Lower leg skin (tissue), 4 donors: Measurements from ENCODE around the gene UNC50. TPM values are rescaled to one million over a fixed set of nuclear protein-coding genes. Genes with fewer than 3 reads are reported as not detected.

ENCODE experiments used
- DNase-seq, 2 donors: peaks; one replicate each; pipeline ENCODE4 v3.0.0-alpha.2; 2019; ENCODE audit warnings: low spot score in 2 of 2
- H3K4me3 ChIP-seq: fragments of 200-600 bp; sonication (generic); 2 replicates; pipeline ENCODE4 v1.5.1; 2017; ENCODE audit warnings: mild to moderate bottlenecking, low read depth; ENCODE audit not compliant: poor library complexity, severe bottlenecking
- CTCF ChIP-seq, 3 donors: fragments of 450-650 bp; IDR thresholded peaks; one replicate each; pipeline ENCODE4 v1.5.1; 2016; ENCODE audit warnings: antibody characterized with exemption in 3 of 3, mild to moderate bottlenecking in 3 of 3, moderate library complexity in 2 of 3
- POLR2A ChIP-seq, 2 donors: fragments of 450-650 bp; IDR thresholded peaks; one replicate each; pipeline ENCODE4 v1.6.1; 2016 to 2017; ENCODE audit warnings: antibody characterized with exemption in 2 of 2, mild to moderate bottlenecking in 1 of 2, moderate library complexity in 1 of 2
- WGBS, 2 donors: methylation state at CpG; one replicate each; pipeline ENCODE4 v1.1.5; 2018; 5-methylcytosine and 5-hydroxymethylcytosine counted together
- intact Hi-C: fragments of 100-400 bp; cut with DNase I; formaldehyde crosslinking; loops from one replicate; pipeline ENCODE4 v1.15.0; 2023; ENCODE audit warnings: low total_unique reads
- total RNA-seq, 4 donors: library from RNA; depleted of rRNA; stranded (reverse); fragments of >200 nt; gene quantifications; one replicate each; pipeline ENCODE4 v1.1.0, GENCODE V29; 2016

Gene UNC50
- total RNA-seq, 4 donors from 2014 or later = 38.1 to 52.0 (median 44.2) TPM

GRCh38 chr2:98578231-98578630 lies 30.2 kb upstream of the UNC50 start:
- DNase-seq = peak in 1 of 2 donors; percentile 40
- intact Hi-C loops = no loop called here
- H3K4me3 ChIP-seq = no peak overlapping the region
- TF ChIP-seq CTCF (IDR thresholded peaks at IDR 0.05) (no peak), POLR2A (IDR thresholded peaks at IDR 0.05) (no peak)
- WGBS, 2 donors = 88 to 95% methylated on average over 9 of the region's 9 CpGs

- intact Hi-C loops = no loop called here
- no peak for DNase-seq
- WGBS, 2 donors = 85 to 91% methylated on average over 7 of the region's 7 CpGs
- no peak for TF ChIP-seq POLR2A (IDR thresholded peaks at IDR 0.05)
- TF ChIP-seq CTCF (IDR thresholded peaks at IDR 0.05) = no peak
- no peak overlapping the region for H3K4me3 ChIP-seq
Observed at GRCh38 chr2:98579926-98580325, 28.5 kb upstream of the UNC50 start.

GRCh38 chr2:98580656-98581284 lies 27.6 kb upstream of the UNC50 start:
- intact Hi-C loops = no loop called here
- no peak for DNase-seq
- TF ChIP-seq CTCF (IDR thresholded peaks at IDR 0.05) (no peak), POLR2A (IDR thresholded peaks at IDR 0.05) (no peak)
- 93 to 95% methylated on average over 10 of the region's 10 CpGs for WGBS, 2 donors
- H3K4me3 ChIP-seq = no peak overlapping the region

- WGBS, 2 donors = 92% methylated on average over 9 of the region's 9 CpGs
- no peak for TF ChIP-seq POLR2A (IDR thresholded peaks at IDR 0.05)
- no peak for TF ChIP-seq CTCF (IDR thresholded peaks at IDR 0.05)
- no peak overlapping the region for H3K4me3 ChIP-seq
- intact Hi-C loops = no loop called here
- no peak for DNase-seq
Observed at GRCh38 chr2:98582523-98582922, 25.9 kb upstream of the UNC50 start.

GRCh38 chr2:98583276-98583675 lies 25.1 kb upstream of the UNC50 start:
- TF ChIP-seq POLR2A (IDR thresholded peaks at IDR 0.05) = no peak
- TF ChIP-seq CTCF (IDR thresholded peaks at IDR 0.05) = no peak
- DNase-seq = no peak
- intact Hi-C loops = no loop called here
- H3K4me3 ChIP-seq = no peak overlapping the region
- 93 to 96% methylated on average over 7 of the region's 7 CpGs for WGBS, 2 donors
